HG02610 (cell line): ENCODE data around the gene KRT77.
"Not testable (repeated sequence)": the region's sequence is repeated elsewhere in the genome, so short reads cannot be mapped to it uniquely, and the experiment has no call there.

Experiments
- ATAC-seq: cut with Tn5 transposase; IDR thresholded peaks from one replicate; pipeline ENCODE4 v1.9.1; 2021; ENCODE audit warnings: mild to moderate bottlenecking, moderate library complexity; ENCODE audit not compliant: unreplicated experiment

The KRT77 gene

GRCh38 chr12:52703424-52703823, at the start of gene KRT77:
TSS of gene KRT77 (minus strand) at chr12:52703524. CDS start at chr12:52703434, 90 bp downstream.
- no peak for ATAC-seq

GRCh38 chr12:52752516-52752915, 49.2 kb upstream of the KRT77 start:
- ATAC-seq = no peak

GRCh38 chr12:52751795-52752194, 48.5 kb upstream of the KRT77 start:
- no peak for ATAC-seq

- not testable (repeated sequence) for ATAC-seq
Observed at GRCh38 chr12:52750532-52750931, 47.2 kb upstream of the KRT77 start.

GRCh38 chr12:52749827-52750226, 46.5 kb upstream of the KRT77 start:
- ATAC-seq = no peak

GRCh38 chr12:52748578-52748977, 45.3 kb upstream of the KRT77 start:
- ATAC-seq = no peak

- no peak for ATAC-seq
Observed at GRCh38 chr12:52745554-52745953, 42.2 kb upstream of the KRT77 start.

GRCh38 chr12:52744493-52745156, 41.3 kb upstream of the KRT77 start:
- ATAC-seq = no peak

- no peak for ATAC-seq
Observed at GRCh38 chr12:52742822-52743457, 39.6 kb upstream of the KRT77 start.

GRCh38 chr12:52742196-52742580, 38.9 kb upstream of the KRT77 start:
- ATAC-seq = no peak

GRCh38 chr12:52741375-52742195, 38.3 kb upstream of the KRT77 start:
- ATAC-seq = no peak

- ATAC-seq = no peak
Observed at GRCh38 chr12:52740584-52740983, 37.3 kb upstream of the KRT77 start.

GRCh38 chr12:52739963-52740362, 36.6 kb upstream of the KRT77 start:
- ATAC-seq = no peak

- ATAC-seq = no peak
Observed at GRCh38 chr12:52735816-52736632, 32.7 kb upstream of the KRT77 start.

GRCh38 chr12:52735106-52735505, 31.8 kb upstream of the KRT77 start:
- ATAC-seq = no peak

- no peak for ATAC-seq
Observed at GRCh38 chr12:52730793-52731192, 27.5 kb upstream of the KRT77 start.

GRCh38 chr12:52730383-52730782, 27.1 kb upstream of the KRT77 start:
- ATAC-seq = no peak

GRCh38 chr12:52729147-52729546, 25.8 kb upstream of the KRT77 start:
- ATAC-seq = no peak

GRCh38 chr12:52728374-52728773, 25.1 kb upstream of the KRT77 start:
- ATAC-seq = no peak

GRCh38 chr12:52727037-52727436, 23.7 kb upstream of the KRT77 start:
- no peak for ATAC-seq

- ATAC-seq = no peak
Observed at GRCh38 chr12:52726451-52726850, 23.1 kb upstream of the KRT77 start.
